Heart left ventricle (tissue), 16 donors: ENCODE results near the gene SEMA3B. TPM values are rescaled to one million over a fixed set of nuclear protein-coding genes. Genes with fewer than 3 reads are reported as not detected.
A peak's percentile ranks its signal among the peaks of the same experiment; 100 is the strongest.

ENCODE experiments used
- ATAC-seq, 4 donors: fragments of 200-7000 bp; cut with Tn5 transposase; one replicate each; pipeline ENCODE4 v1.9.1; 2020 to 2022; ENCODE audit warnings: moderate library complexity in 4 of 4, mild to moderate bottlenecking in 3 of 4, moderate number of reproducible peaks in 1 of 4
- DNase-seq, 5 donors: peaks; one replicate each; pipeline ENCODE4 v3.0.0-alpha.2; 2020
- H3K27ac ChIP-seq, 12 donors: fragments of 200-600 bp; sonication (generic) in 4 of 12; one replicate each; pipeline versions ENCODE4 v1.5.0 to v1.8.0; 2016 to 2022; ENCODE audit warnings: mild to moderate bottlenecking in 2 of 12
- H3K27me3 ChIP-seq, 9 donors: fragments of 200-600 bp; sonication (generic) in 2 of 9; one replicate each; pipeline versions ENCODE4 v1.5.1 to v1.8.0; 2016 to 2022; ENCODE audit warnings: mild to moderate bottlenecking in 3 of 9
- H3K36me3 ChIP-seq, 9 donors: fragments of 200-600 bp; sonication (generic) in 2 of 9; one replicate each; pipeline versions ENCODE4 v1.5.0 to v1.8.0; 2018 to 2022; ENCODE audit warnings: mild to moderate bottlenecking in 2 of 9
- H3K4me1 ChIP-seq, 12 donors: fragments of 200-600 bp; sonication (generic) in 4 of 12; one replicate each; pipeline versions ENCODE4 v1.5.0 to v1.8.0; 2016 to 2022; ENCODE audit warnings: mild to moderate bottlenecking in 3 of 12
- H3K4me3 ChIP-seq, 12 donors: fragments of 200-600 bp; sonication (generic) in 4 of 12; one replicate each; pipeline versions ENCODE4 v1.5.0 to v1.8.0; 2017 to 2022; ENCODE audit warnings: mild to moderate bottlenecking in 9 of 12, moderate library complexity in 4 of 12
- H3K9me3 ChIP-seq, 12 donors: fragments of 200-600 bp; sonication (generic) in 4 of 12; one replicate each; pipeline versions ENCODE4 v1.5.0 to v1.8.0; 2016 to 2022; ENCODE audit warnings: mild to moderate bottlenecking in 1 of 12
- CTCF ChIP-seq, 12 donors: fragments of 200-600 bp; sonication (generic) in 4 of 12; IDR thresholded peaks; one replicate each; pipeline versions ENCODE4 v1.5.0 to v1.8.0; 2018 to 2022; ENCODE audit warnings: antibody characterized with exemption in 12 of 12, mild to moderate bottlenecking in 5 of 12
- POLR2A ChIP-seq, 2 donors: fragments of 450-650 bp; IDR thresholded peaks; one replicate each; pipeline ENCODE4 v1.6.1; 2017; ENCODE audit warnings: antibody characterized with exemption in 2 of 2, mild to moderate bottlenecking in 2 of 2, moderate library complexity in 2 of 2
- WGBS, 4 donors: extraction: QIAGEN DNeasy Blood & Tissue Kit in 2 of 4; methylation state at CpG; one replicate each; pipeline versions ENCODE4 v1.1.5 to v1.1.7; 2013 to 2018; 5-methylcytosine and 5-hydroxymethylcytosine counted together
- intact Hi-C, 10 donors: fragments of 100-400 bp; cut with DNase I; formaldehyde crosslinking; loops; one replicate each; pipeline versions ENCODE4 v1.11.1 to v1.14.2; 2022
- polyA plus RNA-seq, 2 donors: library from polyadenylated mRNA; stranded (reverse); fragments of 200-250 nt; gene quantifications; one replicate each; pipeline ENCODE4 v1.2.3, GENCODE V29; 2013
- total RNA-seq, 9 donors: library from RNA; depleted of rRNA in 2 of 9; stranded (reverse); fragments of >200 nt in 2 of 9; fragmentation: NEBNext Ultra II Directional in 3 of 9; extraction: Animal tissue kit (Norgen Biotek cat#: 25700) in 3 of 9; gene quantifications; one replicate each; pipeline versions ENCODE4 v1.1.0 to v1.2.4, GENCODE V29; 2016 to 2023
- donor health status: ischemic (EF 13 %, LVEDD 7.1; RV severe dilation, severe dysfunction).
- donor health status: healthy with polysubstance abuse.
- donor health status: DM: no; HTN: yes; CAD: no.
- donor health status: DM: no; HTN: no; CAD: no.
- donor health status: ischemic (EF 25% LVEDD 6.9; RV normal size, moderate dysfunction).
- donor health status: ischemic (EF 25% LVEDD 5.7; RV mildly dilated, moderate dysfunction).
- donor health status: healthy.
- donor health status: DM: yes; HTN: yes; CAD: no.
- donor health status: ischemic (EF 35%, LVEDD 5.7; RV mildly dilated, moderate dysfunction).
- donor health status: nonischemic (EF 11% LVEDD 7.7; RV severe dilation, severe dysfunction).
- donor health status: DM: yes; HTN: yes; CAD: no.
- donor health status: PGD.
- donor health status: ischemic (EF 29% LVEDD 5.4; RV normal size, mild dysfunction).
- donor health status: nonischemic (EF 23%, LVEDD 6.1; RV moderate dilation, normal function).

SEMA3B gene
- total and polyA plus RNA-seq, 11 donors, result 12.9 to 60.1 (median 19.3) TPM

GRCh38 chr3:50235716-50236483 lies 33.0 kb upstream of the SEMA3B start, which contains the start of gene GNAI2:
Gene GNAI2, plus strand, starts transcription at chr3:50236204. Its CDS starts 132 bp downstream, at chr3:50236336.
- intact Hi-C loops, result loop anchor here in 3 of 10 donors (5.0 kb wide), 1 partner anchor 86 kb away; the partner anchor contains the start of gene HYAL2 (in 3 of the 3)
- Histone ChIP-seq H3K27me3 (no peaks in the 10 kb centered on the region), H3K4me3 (peak within 1 kb of the TSS; percentile 82 to 100 (median 93)), H3K4me1 (peaks cover 5 to 54% (median 37%) of the 10 kb centered on the region in 12 donors), H3K27ac (peak within 1 kb of the TSS; percentile 76 to 99 (median 94)), H3K9me3 (no peaks in the 10 kb centered on the region), H3K36me3 (peaks cover 0 to 25% (median 0%) of the 10 kb centered on the region in 9 donors)
- DNase-seq (peak; percentile 99), ATAC-seq (peak; percentile 90 to 94 (median 94))
- TF ChIP-seq POLR2A (IDR thresholded peaks at IDR 0.05), result peak; percentile 95 to 98
- TF ChIP-seq CTCF (IDR thresholded peaks at IDR 0.05), result no peak
- 0 to 2% (median 1%) methylated on average over 37 to 75 of the region's 75 CpGs for WGBS, 4 donors

GRCh38 chr3:50236484-50237132 lies 32.3 kb upstream of the SEMA3B start:
- H3K27me3 ChIP-seq, result no peaks in the 10 kb centered on the region
- H3K36me3 ChIP-seq, result peaks cover 0 to 28% (median 0%) of the 10 kb centered on the region in 9 donors
- H3K9me3 ChIP-seq, result no peaks in the 10 kb centered on the region
- DNase-seq, result no peak
- peak overlapping the region; percentile 82 to 100 (median 93) for H3K4me3 ChIP-seq
- peaks cover 7 to 60% (median 45%) of the 10 kb centered on the region in 12 donors for H3K4me1 ChIP-seq
- TF ChIP-seq POLR2A (IDR thresholded peaks at IDR 0.05) (no peak), CTCF (IDR thresholded peaks at IDR 0.05) (no peak)
- intact Hi-C loops, result loop anchor here in 3 of 10 donors (5.0 kb wide), 1 partner anchor 86 kb away; the partner anchor contains the start of gene HYAL2 (in 3 of the 3)
- H3K27ac ChIP-seq, result peak overlapping the region; percentile 76 to 99 (median 94)
- no peak for ATAC-seq
- 2 to 4% (median 3%) methylated on average over 13 of the region's 13 CpGs for WGBS, 4 donors

- peaks cover 0 to 28% (median 0%) of the 10 kb centered on the region in 9 donors for H3K36me3 ChIP-seq
- peak overlapping the region; percentile 82 to 100 (median 93) for H3K4me3 ChIP-seq
- H3K27me3 ChIP-seq, result no peaks in the 10 kb centered on the region
- intact Hi-C loops, result loop anchor here in 3 of 10 donors (5.0 kb wide), 1 partner anchor 85 kb away; the partner anchor contains the start of gene HYAL2 (in 3 of the 3)
- H3K9me3 ChIP-seq, result no peaks in the 10 kb centered on the region
- H3K27ac ChIP-seq, result peak overlapping the region; percentile 76 to 99 (median 94)
- ATAC-seq, result no peak
- peak in 3 of 5 donors; percentile 56 to 63 (median 58) for DNase-seq
- no peak for TF ChIP-seq POLR2A (IDR thresholded peaks at IDR 0.05)
- WGBS, 4 donors, result 6 to 18% (median 10%) methylated on average over 6 to 7 of the region's 7 CpGs
- peaks cover 13 to 66% (median 50%) of the 10 kb centered on the region in 12 donors for H3K4me1 ChIP-seq
Measured at GRCh38 chr3:50237133-50237651, 31.8 kb upstream of the SEMA3B start.

GRCh38 chr3:50237754-50238548 lies 31.0 kb upstream of the SEMA3B start:
- WGBS, 4 donors, result 1 to 3% (median 2%) methylated on average over 11 to 31 of the region's 31 CpGs
- H3K4me3 ChIP-seq, result peak overlapping the region; percentile 82 to 100 (median 93)
- peaks cover 18 to 73% (median 58%) of the 10 kb centered on the region in 12 donors for H3K4me1 ChIP-seq
- intact Hi-C loops, result loop anchor here in 3 of 10 donors (5.0 kb wide), 1 partner anchor 84 kb away; the partner anchor contains the start of gene HYAL2 (in 3 of the 3)
- ATAC-seq (peak; percentile 16 to 59 (median 52)), DNase-seq (peak; percentile 90 to 94 (median 93))
- TF ChIP-seq CTCF (IDR thresholded peaks at IDR 0.05) (peak in 1 of 12 donors; percentile 3), POLR2A (IDR thresholded peaks at IDR 0.05) (peak in 1 of 2 donors; percentile 64)
- peak overlapping the region; percentile 76 to 99 (median 94) for H3K27ac ChIP-seq
- H3K36me3 ChIP-seq, result peaks cover 0 to 28% (median 0%) of the 10 kb centered on the region in 9 donors
- H3K9me3 ChIP-seq, result no peaks in the 10 kb centered on the region
- H3K27me3 ChIP-seq, result no peaks in the 10 kb centered on the region
